GM12873 (cell line): ENCODE measurements around the gene CTSC.

ENCODE experiments used
- CTCF ChIP-seq: IDR thresholded peaks from 2 replicates; pipeline ENCODE4 v1.5.1; 2012; ENCODE audit warnings: low read depth, mild to moderate bottlenecking, moderate library complexity, low read length, control low read depth; ENCODE audit not compliant: insufficient read depth; ENCODE audit errors: missing control alignments

The CTSC gene

GRCh38 chr11:88305430-88305829 lies 32.1 kb downstream of the CTSC start:
- TF ChIP-seq CTCF = no peak

- TF ChIP-seq CTCF = no peak
Observed at GRCh38 chr11:88304352-88304751, 33.2 kb downstream of the CTSC start.

GRCh38 chr11:88303037-88303436 lies 34.5 kb downstream of the CTSC start:
- no peak for TF ChIP-seq CTCF

GRCh38 chr11:88301488-88302140 lies 35.9 kb downstream of the CTSC start:
- TF ChIP-seq CTCF = no peak

GRCh38 chr11:88300888-88301487 lies 36.5 kb downstream of the CTSC start:
- no peak for TF ChIP-seq CTCF

GRCh38 chr11:88297863-88298262 lies 39.7 kb downstream of the CTSC start:
- no peak for TF ChIP-seq CTCF

- no peak for TF ChIP-seq CTCF
Observed at GRCh38 chr11:88297421-88297820, 40.1 kb downstream of the CTSC start.

GRCh38 chr11:88295028-88295427 lies 42.5 kb downstream of the CTSC start:
- TF ChIP-seq CTCF = no peak
